Upper lobe of right lung (tissue), 1 donor: Measurements from ENCODE around the gene BACH1. TPM values are rescaled to one million over a fixed set of nuclear protein-coding genes. Genes with fewer than 3 reads are reported as not detected.
"Not testable (repeated sequence)": the region's sequence is repeated elsewhere in the genome, so short reads cannot be mapped to it uniquely, and the experiment has no call there.

Experiments
- ATAC-seq: fragments of 200-7000 bp; cut with Tn5 transposase; one replicate; pipeline ENCODE4 v1.9.1; 2020; ENCODE audit warnings: mild to moderate bottlenecking, moderate library complexity
- DNase-seq: peaks from one replicate; pipeline ENCODE4 v3.0.0-alpha.2; 2020
- H3K27ac ChIP-seq: fragments of 200-600 bp; one replicate; pipeline ENCODE4 v1.8.0; 2022
- H3K27me3 ChIP-seq: fragments of 200-600 bp; one replicate; pipeline ENCODE4 v1.8.0; 2022; ENCODE audit warnings: mild to moderate bottlenecking
- H3K36me3 ChIP-seq: fragments of 200-600 bp; one replicate; pipeline ENCODE4 v1.8.0; 2022
- H3K4me1 ChIP-seq: fragments of 200-600 bp; one replicate; pipeline ENCODE4 v1.8.0; 2022
- H3K4me3 ChIP-seq: fragments of 200-600 bp; one replicate; pipeline ENCODE4 v1.8.0; 2022; ENCODE audit warnings: mild to moderate bottlenecking
- H3K9me3 ChIP-seq: fragments of 200-600 bp; one replicate; pipeline ENCODE4 v1.8.0; 2022
- intact Hi-C: fragments of 100-400 bp; cut with DNase I; formaldehyde crosslinking; loops from one replicate; pipeline ENCODE4 v1.11.0; 2022
- total RNA-seq: library from RNA; stranded (reverse); fragmentation: NEBNext Ultra II Directional; extraction: Animal tissue kit (Norgen Biotek cat#: 25700); gene quantifications from one replicate; pipeline ENCODE4 v1.2.1, GENCODE V29; 2021
- TF ChIP-seq, protein P1 (sequence below): fragments of 200-600 bp; IDR thresholded peaks from one replicate; pipeline ENCODE4 v1.8.0; 2022; ENCODE audit warnings: antibody characterized with exemption
- donor health status: DM: no; HTN: yes; CAD: no; lungs with severe emphysema.

The BACH1 gene
- total RNA-seq, 1 donor from 2014 or later: 125 TPM

DNA sequence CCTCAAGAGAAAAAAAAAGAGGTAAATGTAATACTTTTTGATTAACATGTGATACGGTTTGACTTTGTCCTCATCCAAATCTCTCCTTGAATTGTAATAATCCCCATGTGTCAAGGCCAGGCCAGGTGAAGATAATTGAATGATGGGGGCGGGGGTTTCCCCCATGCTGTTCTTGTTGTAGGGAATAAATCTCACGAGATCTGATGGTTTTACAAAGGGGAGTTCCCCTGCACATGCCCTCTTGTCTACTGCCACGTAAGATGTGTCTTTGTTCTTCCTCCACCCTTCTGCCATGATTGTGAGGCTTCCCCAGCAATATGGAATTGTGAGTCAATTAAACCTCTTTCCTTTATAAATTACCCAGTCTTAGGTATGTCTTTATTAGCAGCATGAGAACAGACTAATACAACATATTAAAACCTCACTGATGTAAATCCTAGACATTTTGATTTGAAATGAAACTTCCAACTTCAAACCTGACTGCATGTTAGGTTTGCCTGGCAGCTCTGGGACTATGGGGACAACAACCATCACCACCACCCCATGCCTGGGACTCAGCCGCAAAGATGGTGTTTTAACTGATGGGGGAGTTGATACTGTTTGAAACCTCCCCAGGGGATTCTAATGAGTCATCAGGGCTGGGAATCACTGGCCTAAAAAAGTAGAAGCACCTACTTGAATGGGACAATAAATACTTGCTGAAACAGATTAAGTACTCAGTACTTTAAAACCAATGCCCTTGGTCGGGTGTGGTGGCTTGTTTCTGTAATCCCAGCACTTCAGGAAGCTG, 32.8 kb upstream of the BACH1 start:
- ATAC-seq (no peak), DNase-seq (no peak)
- Histone ChIP-seq H3K36me3 (no peaks in the 10 kb centered on the region), H3K4me3 (no peak overlapping the region), H3K4me1 (no peaks in the 10 kb centered on the region), H3K27me3 (no peaks in the 10 kb centered on the region), H3K27ac (no peak overlapping the region), H3K9me3 (no peaks in the 10 kb centered on the region)
- TF ChIP-seq, protein P1, sequence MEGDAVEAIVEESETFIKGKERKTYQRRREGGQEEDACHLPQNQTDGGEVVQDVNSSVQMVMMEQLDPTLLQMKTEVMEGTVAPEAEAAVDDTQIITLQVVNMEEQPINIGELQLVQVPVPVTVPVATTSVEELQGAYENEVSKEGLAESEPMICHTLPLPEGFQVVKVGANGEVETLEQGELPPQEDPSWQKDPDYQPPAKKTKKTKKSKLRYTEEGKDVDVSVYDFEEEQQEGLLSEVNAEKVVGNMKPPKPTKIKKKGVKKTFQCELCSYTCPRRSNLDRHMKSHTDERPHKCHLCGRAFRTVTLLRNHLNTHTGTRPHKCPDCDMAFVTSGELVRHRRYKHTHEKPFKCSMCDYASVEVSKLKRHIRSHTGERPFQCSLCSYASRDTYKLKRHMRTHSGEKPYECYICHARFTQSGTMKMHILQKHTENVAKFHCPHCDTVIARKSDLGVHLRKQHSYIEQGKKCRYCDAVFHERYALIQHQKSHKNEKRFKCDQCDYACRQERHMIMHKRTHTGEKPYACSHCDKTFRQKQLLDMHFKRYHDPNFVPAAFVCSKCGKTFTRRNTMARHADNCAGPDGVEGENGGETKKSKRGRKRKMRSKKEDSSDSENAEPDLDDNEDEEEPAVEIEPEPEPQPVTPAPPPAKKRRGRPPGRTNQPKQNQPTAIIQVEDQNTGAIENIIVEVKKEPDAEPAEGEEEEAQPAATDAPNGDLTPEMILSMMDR: no peak
- intact Hi-C loops: no loop called here

DNA sequence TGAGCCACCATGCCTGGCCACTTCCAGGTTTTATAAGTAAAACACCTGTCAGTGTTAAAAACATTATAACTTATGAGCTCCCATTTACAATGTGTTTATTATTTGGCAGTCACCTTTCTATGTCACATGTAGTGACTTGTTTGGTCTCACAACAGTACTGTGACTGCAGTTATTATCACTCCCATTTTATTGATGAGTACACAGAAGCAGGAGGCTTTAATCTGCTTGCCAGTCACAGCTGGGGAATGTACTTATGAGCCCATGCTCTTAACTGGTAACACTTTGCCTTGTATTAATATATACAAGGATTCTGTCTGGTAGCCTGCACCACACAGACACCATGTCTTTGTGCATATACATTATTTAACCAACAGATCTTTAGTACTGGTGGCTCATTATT, 31.1 kb upstream of the BACH1 start:
- intact Hi-C loops: no loop called here
- Histone ChIP-seq H3K4me3 (no peak overlapping the region), H3K27me3 (no peaks in the 10 kb centered on the region), H3K27ac (no peak overlapping the region), H3K9me3 (no peaks in the 10 kb centered on the region), H3K4me1 (no peaks in the 10 kb centered on the region), H3K36me3 (no peaks in the 10 kb centered on the region)
- ATAC-seq: no peak
- TF ChIP-seq, protein P1: no peak
- no peak for DNase-seq

DNA sequence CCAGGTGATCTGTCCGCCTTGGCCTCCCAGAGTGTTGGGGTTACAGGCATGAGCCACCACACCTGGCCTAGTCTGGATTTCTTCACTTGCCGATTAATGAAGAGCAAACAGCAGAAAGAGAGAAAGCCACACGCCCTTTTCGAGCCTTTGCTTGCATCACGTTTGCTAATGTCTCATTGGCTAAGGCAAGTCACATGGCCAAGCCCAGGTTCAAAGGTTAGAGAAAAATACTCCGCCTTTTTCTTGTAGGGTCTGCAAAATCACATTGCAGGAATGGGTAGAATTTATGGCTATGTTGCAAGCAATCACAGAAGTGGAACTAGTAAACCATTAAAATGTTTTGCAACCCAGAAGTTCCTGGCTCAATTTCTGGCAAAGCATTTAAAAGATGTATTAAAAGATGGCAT, 26.8 kb upstream of the BACH1 start:
- ATAC-seq: peak; percentile 49

DNA sequence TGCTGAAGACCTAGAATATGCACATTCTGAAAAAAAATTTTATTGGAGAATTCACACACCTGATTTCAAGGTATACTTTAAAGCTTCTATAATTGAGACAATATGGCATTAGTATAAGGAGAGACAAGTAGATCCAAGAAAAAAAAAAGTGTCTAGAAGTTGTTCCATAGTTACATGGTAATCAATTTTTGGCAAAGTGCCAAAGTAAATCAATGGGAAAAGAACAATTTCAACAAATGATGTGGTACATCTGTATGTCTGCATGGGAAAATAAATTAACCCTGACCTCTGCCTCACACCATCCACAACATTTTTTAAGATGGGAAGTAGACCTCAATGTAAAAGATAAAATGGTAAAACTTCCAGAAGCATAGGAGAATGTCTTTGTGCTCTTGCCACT, 21.3 kb upstream of the BACH1 start:
- Histone ChIP-seq H3K4me3 (no peak overlapping the region), H3K36me3 (no peaks in the 10 kb centered on the region), H3K9me3 (no peaks in the 10 kb centered on the region), H3K27ac (no peak overlapping the region), H3K27me3 (no peaks in the 10 kb centered on the region), H3K4me1 (no peaks in the 10 kb centered on the region)
- ATAC-seq: no peak
- no peak for DNase-seq
- TF ChIP-seq, protein P1: no peak
- intact Hi-C loops: no loop called here

More for the DNA sequence above, 26.8 kb upstream of the BACH1 start:
- H3K27me3 ChIP-seq: no peaks in the 10 kb centered on the region
- intact Hi-C loops: no loop called here
- H3K9me3 ChIP-seq: no peaks in the 10 kb centered on the region
- no peaks in the 10 kb centered on the region for H3K36me3 ChIP-seq
- no peak for DNase-seq
- TF ChIP-seq, protein P1: no peak
- H3K4me3 ChIP-seq: no peak overlapping the region
- no peaks in the 10 kb centered on the region for H3K4me1 ChIP-seq
- H3K27ac ChIP-seq: no peak overlapping the region

DNA sequence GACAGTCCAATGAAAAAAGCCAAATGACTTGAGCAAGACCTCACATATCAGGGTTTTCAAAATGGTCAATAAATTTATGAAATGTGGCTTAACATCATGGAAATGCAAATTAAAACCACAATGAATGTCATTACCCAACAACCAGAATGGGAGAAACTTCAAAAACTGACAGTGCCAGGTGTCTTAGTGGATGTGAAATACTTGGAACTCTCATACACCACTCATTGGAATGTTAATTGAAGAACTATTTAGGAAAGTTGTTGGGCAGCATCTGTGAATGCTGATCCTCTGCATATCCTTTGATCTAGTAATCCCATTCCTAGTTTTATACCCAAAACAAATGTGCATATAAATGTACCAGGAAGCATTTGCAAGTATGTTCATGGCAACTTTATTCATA, 19.2 kb upstream of the BACH1 start:
- ATAC-seq: no peak
- Histone ChIP-seq H3K4me3 (no peak overlapping the region), H3K36me3 (no peaks in the 10 kb centered on the region), H3K27me3 (no peaks in the 10 kb centered on the region), H3K27ac (no peak overlapping the region), H3K4me1 (no peaks in the 10 kb centered on the region), H3K9me3 (no peaks in the 10 kb centered on the region)
- TF ChIP-seq, protein P1: no peak
- intact Hi-C loops: no loop called here
- no peak for DNase-seq

DNA sequence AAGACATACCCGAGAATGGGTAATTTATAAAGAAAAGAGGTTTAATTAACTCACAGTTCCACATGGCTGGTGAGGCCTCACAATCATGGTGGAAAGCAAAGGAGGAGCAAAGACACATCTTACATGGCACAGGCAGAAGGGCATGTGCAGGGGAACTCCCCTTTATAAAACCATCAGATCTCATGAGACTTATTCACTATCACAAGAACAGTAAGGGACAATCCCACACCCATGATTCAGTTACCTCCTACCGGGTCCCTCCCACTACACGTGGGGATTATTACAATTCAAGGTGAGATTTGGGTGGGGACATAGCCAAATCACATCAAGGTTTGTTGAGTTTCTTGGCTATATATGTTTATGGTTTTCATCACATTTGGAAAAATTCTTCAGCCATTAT, 16.9 kb upstream of the BACH1 start:
- DNase-seq, H3K4me1 ChIP-seq, H3K36me3 ChIP-seq, H3K27me3 ChIP-seq, ATAC-seq, H3K4me3 ChIP-seq, H3K27ac ChIP-seq, H3K9me3 ChIP-seq, intact Hi-C loops: not testable (repeated sequence)
